T-helper 2 cell (primary cell): Measurements from ENCODE around the gene PPP1R1B.

Experiments used
- DNase-seq, 5 experiments: peaks; one replicate each; pipeline versions ENCODE4 v3.0.0 to v3.0.0-alpha.2; 2012 to 2022

Gene PPP1R1B

GRCh38 chr17:39670746-39671145 lies 44.0 kb downstream of the PPP1R1B start:
- DNase-seq, result no peak

- DNase-seq, result peak in 1 of 5 experiments; percentile 40
These were observed 45.1 kb downstream of the PPP1R1B start for GRCh38 chr17:39671651-39672521.

GRCh38 chr17:39672522-39673334 lies 46.0 kb downstream of the PPP1R1B start:
- DNase-seq, result no peak

DNA sequence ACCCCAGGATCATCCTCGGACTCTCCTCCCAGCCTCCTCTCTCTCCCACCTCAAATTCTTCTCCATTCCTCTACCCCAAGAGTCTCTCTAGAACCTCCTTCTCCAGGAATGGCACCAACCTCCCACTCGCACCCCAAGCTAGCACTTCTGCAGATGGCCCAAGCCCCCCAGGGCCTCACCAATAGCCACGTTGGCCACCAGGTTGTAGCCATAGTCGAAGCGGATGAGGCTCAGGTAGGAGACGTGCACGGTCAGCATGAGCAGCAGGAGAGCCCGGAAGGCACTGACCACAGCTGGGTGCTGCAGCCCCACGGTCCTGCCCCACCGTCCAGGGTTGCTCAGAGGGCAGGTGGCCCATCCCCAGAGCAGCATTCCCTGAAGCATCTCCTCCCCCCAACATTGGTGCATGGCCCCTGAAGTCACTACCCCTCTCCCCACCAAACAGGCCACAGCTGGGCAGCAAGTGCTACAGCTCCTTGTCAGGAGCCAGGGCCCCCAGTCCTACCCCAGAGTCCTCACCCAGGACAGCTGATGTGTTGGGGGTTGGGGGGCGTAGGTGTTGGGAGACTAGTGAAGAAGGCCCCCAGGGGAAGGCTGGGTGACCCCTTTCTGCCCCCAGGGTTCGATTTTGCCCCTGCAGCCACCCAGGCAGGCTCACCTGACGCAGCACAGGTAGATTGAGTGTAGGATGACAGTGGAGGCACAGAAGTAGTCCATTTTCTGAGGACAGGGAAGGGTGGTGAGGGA lies 46.8 kb downstream of the PPP1R1B start:
- no peak for DNase-seq

DNA sequence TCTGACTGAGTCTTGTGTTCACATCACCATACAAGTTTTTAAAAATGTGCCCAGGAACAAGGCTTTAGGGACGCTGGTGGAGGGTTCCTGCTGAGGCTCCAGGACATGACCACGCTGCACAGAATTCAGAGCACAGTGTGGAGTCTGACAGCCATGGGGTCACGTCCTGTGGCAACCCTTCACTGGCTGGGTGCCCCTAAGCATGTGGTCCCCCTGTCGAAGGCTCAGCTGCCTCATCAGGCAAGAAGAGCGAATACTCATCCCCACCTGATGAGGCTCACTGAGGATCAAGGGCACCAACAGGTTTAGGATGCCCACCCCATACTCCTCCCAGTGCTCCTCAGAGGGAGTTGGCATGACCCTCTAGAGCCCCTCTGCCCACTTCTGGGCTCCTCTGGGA lies 47.4 kb downstream of the PPP1R1B start:
- DNase-seq, result no peak

GRCh38 chr17:39674702-39675389 lies 48.1 kb downstream of the PPP1R1B start:
- DNase-seq, result no peak

DNA sequence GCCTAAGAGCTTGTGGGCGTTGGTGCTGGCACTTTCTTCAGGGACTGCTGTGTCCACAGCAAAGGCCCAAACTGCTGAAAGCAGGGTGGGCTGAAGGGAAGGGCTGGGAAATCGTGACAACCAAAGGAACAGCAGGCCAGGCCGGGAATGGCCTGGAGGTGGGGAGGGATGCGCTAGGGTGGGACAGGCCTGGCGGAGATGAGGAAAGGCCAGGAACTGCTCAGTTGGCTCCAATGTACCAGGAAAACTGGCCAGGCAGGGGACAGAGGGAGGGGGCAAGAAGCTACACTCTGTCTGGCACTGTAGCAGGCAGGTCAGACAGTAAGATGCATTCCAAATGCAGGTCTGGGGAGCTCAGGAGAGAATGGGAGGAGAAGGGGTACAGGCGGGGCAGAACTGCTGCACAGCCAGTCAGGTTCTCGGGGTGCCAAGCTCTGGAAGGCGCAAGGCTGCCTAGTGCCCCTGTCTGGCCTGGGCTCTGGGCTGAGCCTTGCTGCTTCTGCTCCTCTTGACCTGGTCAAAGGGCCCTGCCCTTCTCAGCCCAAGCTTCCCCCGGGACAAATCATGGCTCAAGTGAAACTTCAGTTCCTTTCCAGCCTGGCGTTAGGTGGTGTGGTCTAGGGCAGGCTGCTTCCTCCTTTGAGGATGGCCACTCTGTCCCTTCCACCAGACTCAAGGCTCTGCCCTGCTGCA lies 48.8 kb downstream of the PPP1R1B start:
- no peak for DNase-seq

- peak in 2 of 5 experiments; percentile 69 to 91 for DNase-seq
These were observed 49.6 kb downstream of the PPP1R1B start for GRCh38 chr17:39676198-39676819.

- DNase-seq, result no peak
These were observed 50.3 kb downstream of the PPP1R1B start for GRCh38 chr17:39677072-39677471.

DNA sequence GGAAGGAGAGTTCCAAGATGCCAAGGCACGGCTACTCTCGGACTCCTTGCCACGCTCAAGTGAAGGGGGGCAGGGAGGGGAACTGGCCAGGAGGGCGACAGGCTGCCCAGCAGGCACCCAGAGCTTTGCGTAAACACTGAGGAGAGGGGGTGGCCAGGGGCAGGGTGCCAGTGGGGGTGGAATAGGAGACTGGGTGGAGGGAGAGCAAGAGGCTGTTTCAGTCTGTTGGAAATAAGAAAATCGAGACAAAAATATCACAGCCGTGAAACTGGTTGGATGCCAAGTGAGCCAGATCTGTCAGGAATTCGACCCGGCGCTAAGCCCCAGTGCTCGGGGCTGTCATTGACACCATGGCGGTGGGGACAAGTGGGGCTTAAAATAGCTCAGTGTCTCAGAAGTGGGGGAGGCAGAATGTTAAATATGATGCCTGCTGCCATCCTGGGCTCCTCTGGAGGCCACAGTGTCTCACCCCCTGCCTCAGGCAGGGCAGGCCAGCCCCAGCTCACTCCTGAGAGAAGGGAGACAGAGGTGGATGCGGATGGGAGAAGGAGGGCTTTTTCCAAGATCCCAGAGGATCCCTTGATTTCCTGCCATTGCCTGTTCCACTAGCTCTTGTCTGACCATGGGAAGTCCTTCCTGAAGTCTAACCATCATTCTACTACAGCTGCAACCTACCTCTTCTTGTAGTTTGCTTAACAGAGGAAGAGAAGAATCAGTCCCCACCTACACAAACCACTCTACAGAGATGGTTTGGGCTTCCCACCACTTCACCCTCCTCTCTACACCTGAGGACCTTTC lies 51.0 kb downstream of the PPP1R1B start:
- no peak for DNase-seq

GRCh38 chr17:39678340-39679116 lies 51.8 kb downstream of the PPP1R1B start:
- DNase-seq, result no peak

DNA sequence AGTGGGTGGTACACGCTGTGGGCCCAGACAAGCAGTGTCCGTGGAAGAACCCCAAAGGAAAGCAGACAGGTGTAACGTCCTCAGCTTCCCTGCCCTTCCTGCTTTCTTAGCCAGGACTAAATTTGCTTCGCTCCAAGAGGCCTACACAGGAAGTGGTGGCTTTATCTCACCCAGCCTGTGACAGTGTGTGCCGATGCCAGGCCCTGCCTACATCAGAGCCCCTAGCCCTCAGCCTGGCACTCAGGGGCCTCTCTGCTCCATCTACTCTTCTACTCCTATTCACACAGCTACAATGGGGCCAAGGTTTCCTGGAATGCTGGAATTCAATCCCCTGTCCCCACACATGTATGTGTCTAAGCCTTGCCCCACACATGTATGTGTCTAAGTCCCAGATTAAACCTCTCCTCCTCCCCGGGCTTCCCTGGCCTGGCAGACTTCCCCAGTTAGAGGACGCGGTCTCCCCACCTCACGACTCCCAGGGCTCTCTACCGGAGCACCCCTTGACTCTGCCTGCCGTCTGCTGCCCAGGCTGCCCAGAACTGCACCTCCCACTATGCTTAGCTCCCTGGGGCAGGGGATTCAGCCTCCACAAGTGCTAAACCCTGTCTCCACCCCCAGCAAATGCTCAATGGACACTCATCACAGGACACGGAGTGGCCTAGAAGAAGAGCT lies 52.9 kb downstream of the PPP1R1B start:
- DNase-seq, result peak in 2 of 5 experiments; percentile 45 to 88

DNA sequence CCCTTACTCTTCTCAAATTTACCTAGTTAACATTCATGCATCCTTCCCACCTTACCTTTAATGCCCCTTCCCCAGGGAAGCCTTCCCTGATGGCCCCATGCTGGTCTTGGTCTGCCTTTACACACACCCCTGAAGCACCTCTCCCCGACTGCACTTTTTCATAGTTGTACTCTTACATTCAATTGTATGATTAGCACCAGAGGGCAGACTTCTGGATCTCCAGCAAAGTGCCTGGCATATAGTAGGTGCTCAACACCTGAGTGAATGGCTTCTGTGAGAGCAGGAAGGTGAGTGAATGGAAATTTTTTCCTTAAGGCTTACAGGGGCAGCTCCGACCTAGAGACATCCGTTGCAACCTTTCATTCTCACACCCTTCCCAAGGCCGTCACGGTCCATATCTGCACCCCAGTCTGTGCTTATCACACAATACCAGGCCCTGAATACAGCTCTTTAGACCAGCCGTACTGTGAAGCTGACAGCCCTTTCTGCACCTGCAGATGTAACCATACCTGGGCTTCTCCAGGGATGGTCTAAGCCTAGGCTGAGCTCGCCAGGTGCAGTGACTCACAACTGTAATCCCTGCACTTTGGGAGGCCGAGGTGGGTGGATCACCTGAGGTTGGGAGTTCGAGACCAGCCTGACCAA lies 56.7 kb downstream of the PPP1R1B start:
- DNase-seq, result no peak

GRCh38 chr17:39684369-39685192 lies 57.8 kb downstream of the PPP1R1B start:
- DNase-seq, result no peak
